GM19025 (cell line): Measurements from ENCODE around the gene LMAN2L.
A peak's percentile ranks its signal among the peaks of the same experiment; 100 is the strongest.

Experiments used
- ATAC-seq: cut with Tn5 transposase; IDR thresholded peaks from one replicate; pipeline ENCODE4 v1.9.1; 2021; ENCODE audit warnings: mild to moderate bottlenecking, low read depth, moderate library complexity; ENCODE audit not compliant: unreplicated experiment

LMAN2L gene

GRCh38 chr2:96760986-96761832 is 21.3 kb upstream of the LMAN2L start:
- no peak for ATAC-seq

- peak; percentile 87 for ATAC-seq
These were observed 20.4 kb upstream of the LMAN2L start, which contains the start of gene CNNM4 for GRCh38 chr2:96760036-96760985. TSS of gene CNNM4 (plus strand) at chr2:96760902. CDS start at chr2:96761000, 98 bp downstream.

- no peak for ATAC-seq
These were observed 19.7 kb upstream of the LMAN2L start for GRCh38 chr2:96759548-96759947.

GRCh38 chr2:96758987-96759386 is 19.1 kb upstream of the LMAN2L start:
- no peak for ATAC-seq

GRCh38 chr2:96757477-96757860 is 17.6 kb upstream of the LMAN2L start:
- no peak for ATAC-seq

GRCh38 chr2:96756788-96757476 is 17.1 kb upstream of the LMAN2L start:
- ATAC-seq, result no peak

GRCh38 chr2:96754317-96754716 is 14.5 kb upstream of the LMAN2L start:
- no peak for ATAC-seq

- ATAC-seq, result no peak
These were observed 13.9 kb upstream of the LMAN2L start for GRCh38 chr2:96753661-96754282.

GRCh38 chr2:96751800-96752199 is 11.9 kb upstream of the LMAN2L start:
- ATAC-seq, result no peak

- ATAC-seq, result no peak
These were observed 7.3 kb upstream of the LMAN2L start for GRCh38 chr2:96747061-96747617.

GRCh38 chr2:96739076-96739632 is 710 bp downstream of the LMAN2L start:
- ATAC-seq, result no peak

GRCh38 chr2:96737831-96738230 is 2.0 kb downstream of the LMAN2L start:
- ATAC-seq, result no peak

GRCh38 chr2:96737251-96737650 is 2.6 kb downstream of the LMAN2L start:
- no peak for ATAC-seq

GRCh38 chr2:96734880-96735583 is 4.8 kb downstream of the LMAN2L start:
- no peak for ATAC-seq

- ATAC-seq, result no peak
These were observed 5.9 kb downstream of the LMAN2L start for GRCh38 chr2:96733931-96734330.

- no peak for ATAC-seq
These were observed 9.7 kb downstream of the LMAN2L start for GRCh38 chr2:96730212-96730611.

GRCh38 chr2:96729748-96730147 is 10.1 kb downstream of the LMAN2L start:
- ATAC-seq, result no peak

GRCh38 chr2:96727431-96727830 is 12.4 kb downstream of the LMAN2L start:
- ATAC-seq, result no peak

- no peak for ATAC-seq
These were observed 13.7 kb downstream of the LMAN2L start for GRCh38 chr2:96726131-96726530.
